Hepatocyte (in vitro differentiated cells): ENCODE results near the gene ATP8A2. TPM values are rescaled to one million over a fixed set of nuclear protein-coding genes. Genes with fewer than 3 reads are reported as not detected.

Experiments used
- DNase-seq: peaks from one replicate; pipeline ENCODE4 v3.0.0-alpha.2; 2016; ENCODE audit warnings: low spot score
- H2AFZ ChIP-seq: fragments of 200-600 bp; sonication (generic); 2 replicates; pipeline ENCODE4 v1.6.0; 2016; ENCODE audit warnings: antibody characterized with exemption, mild to moderate bottlenecking
- H3K27ac ChIP-seq: fragments of 200-600 bp; sonication (generic); 2 replicates; pipeline ENCODE4 v1.5.1; 2016; ENCODE audit warnings: mild to moderate bottlenecking
- H3K27me3 ChIP-seq: fragments of 200-600 bp; sonication (generic); 2 replicates; pipeline ENCODE4 v1.6.1; 2016
- H3K36me3 ChIP-seq: fragments of 200-600 bp; sonication (generic); replicated peaks from 2 replicates; pipeline ENCODE4 v1.5.1; 2016; ENCODE audit warnings: low read depth; ENCODE audit not compliant: insufficient read depth
- H3K4me1 ChIP-seq: fragments of 200-600 bp; sonication (generic); 2 replicates; pipeline ENCODE4 v1.5.1; 2016; ENCODE audit warnings: mild to moderate bottlenecking, moderate library complexity; ENCODE audit not compliant: insufficient read depth
- H3K4me2 ChIP-seq: fragments of 200-600 bp; sonication (generic); 2 replicates; pipeline ENCODE4 v1.6.0; 2016
- H3K4me3 ChIP-seq: fragments of 200-600 bp; sonication (generic); 2 replicates; pipeline ENCODE4 v1.5.1; 2016; ENCODE audit warnings: mild to moderate bottlenecking
- H3K79me2 ChIP-seq: fragments of 200-600 bp; sonication (generic); 2 replicates; pipeline ENCODE4 v1.6.0; 2017; ENCODE audit warnings: mild to moderate bottlenecking
- H3K9me2 ChIP-seq: fragments of 200-600 bp; sonication (generic); replicated peaks from 2 replicates; pipeline ENCODE4 v1.6.0; 2017; ENCODE audit warnings: mild to moderate bottlenecking; ENCODE audit not compliant: insufficient read depth
- H3K9me3 ChIP-seq: fragments of 200-600 bp; sonication (generic); 2 replicates; pipeline ENCODE4 v1.5.1; 2016; ENCODE audit warnings: low read depth, mild to moderate bottlenecking
- H4K20me1 ChIP-seq: fragments of 200-600 bp; sonication (generic); 2 replicates; pipeline ENCODE4 v1.6.0; 2016; ENCODE audit warnings: mild to moderate bottlenecking; ENCODE audit not compliant: insufficient read depth, poor library complexity, severe bottlenecking
- CTCF ChIP-seq: fragments of 200-600 bp; sonication (generic); IDR thresholded peaks from 2 replicates; pipeline ENCODE4 v1.5.1; 2016; ENCODE audit warnings: antibody characterized with exemption, mild to moderate bottlenecking; ENCODE audit not compliant: poor library complexity
- EZH2 ChIP-seq: fragments of 200-600 bp; sonication (generic); IDR thresholded peaks from 2 replicates; pipeline ENCODE4 v1.6.1; 2016; ENCODE audit warnings: antibody characterized with exemption, mild to moderate bottlenecking, borderline replicate concordance
- EZH2phosphoT487 ChIP-seq: fragments of 200-600 bp; sonication (generic); IDR thresholded peaks from one replicate; pipeline ENCODE4 v1.6.1; 2018; ENCODE audit warnings: antibody characterized with exemption, mild to moderate bottlenecking, low read depth, moderate library complexity; ENCODE audit not compliant: unreplicated experiment, severe bottlenecking
- WGBS: methylation state at CpG from one replicate; pipeline ENCODE4 v1.1.6; 2016; ENCODE audit warnings: low lambda C conversion rate; ENCODE audit errors: missing lambda C conversion rate; 5-methylcytosine and 5-hydroxymethylcytosine counted together
- polyA plus RNA-seq: library from polyadenylated mRNA; unstranded; fragments of >200 nt; fragmentation: Nextera tagmentation; extraction: Ambion mirVana; gene quantifications from 2 replicates; pipeline ENCODE4 v1.2.1, GENCODE V29; 2016
- total RNA-seq: library from RNA; depleted of rRNA; stranded (reverse); fragments of >200 nt; gene quantifications from 2 replicates; pipeline ENCODE4 v1.2.3, GENCODE V29; 2014

The ATP8A2 gene
- total and polyA plus RNA-seq, 2 experiments from 2014 or later = 2.1 to 3.1 TPM

- H3K27me3 ChIP-seq = peaks cover 10% of the 10 kb centered on the region
- H3K9me2 ChIP-seq = no peaks in the 10 kb centered on the region
- no peaks in the 10 kb centered on the region for H3K79me2 ChIP-seq
- H3K9me3 ChIP-seq = no peaks in the 10 kb centered on the region
- WGBS = 93% methylated on average over 2 of the region's 2 CpGs
- no peak for DNase-seq
- no peak overlapping the region for H3K4me3 ChIP-seq
- TF ChIP-seq EZH2 (no peak), EZH2phosphoT487 (no peak), CTCF (no peak)
- no peak overlapping the region for H2AFZ ChIP-seq
- H3K36me3 ChIP-seq = no peaks in the 10 kb centered on the region
- no peaks in the 10 kb centered on the region for H4K20me1 ChIP-seq
- H3K4me2 ChIP-seq = no peak overlapping the region
- H3K4me1 ChIP-seq = no peaks in the 10 kb centered on the region
- H3K27ac ChIP-seq = no peak overlapping the region
These were observed 607.2 kb downstream of the ATP8A2 start for GRCh38 chr13:25978961-25979360.

GRCh38 chr13:25979371-25979770, 607.6 kb downstream of the ATP8A2 start:
- Histone ChIP-seq H3K4me3 (no peak overlapping the region), H3K9me3 (no peaks in the 10 kb centered on the region), H3K27me3 (peaks cover 10% of the 10 kb centered on the region), H3K4me1 (no peaks in the 10 kb centered on the region), H3K27ac (no peak overlapping the region), H2AFZ (no peak overlapping the region), H3K79me2 (no peaks in the 10 kb centered on the region), H3K4me2 (no peak overlapping the region), H3K9me2 (no peaks in the 10 kb centered on the region), H3K36me3 (no peaks in the 10 kb centered on the region), H4K20me1 (no peaks in the 10 kb centered on the region)
- no peak for TF ChIP-seq CTCF
- no peak for TF ChIP-seq EZH2
- TF ChIP-seq EZH2phosphoT487 = no peak
- DNase-seq = no peak
- 96% methylated on average over 6 of the region's 6 CpGs for WGBS

GRCh38 chr13:25980255-25980654, 608.5 kb downstream of the ATP8A2 start:
- Histone ChIP-seq H3K9me3 (no peaks in the 10 kb centered on the region), H3K27me3 (peaks cover 10% of the 10 kb centered on the region), H3K4me1 (no peaks in the 10 kb centered on the region), H3K4me2 (no peak overlapping the region), H3K27ac (no peak overlapping the region), H4K20me1 (no peaks in the 10 kb centered on the region), H3K36me3 (no peaks in the 10 kb centered on the region), H3K79me2 (no peaks in the 10 kb centered on the region), H2AFZ (no peak overlapping the region), H3K4me3 (no peak overlapping the region), H3K9me2 (no peaks in the 10 kb centered on the region)
- no peak for TF ChIP-seq CTCF
- no peak for TF ChIP-seq EZH2phosphoT487
- WGBS = 18% methylated on average over 2 of the region's 2 CpGs
- DNase-seq = no peak

GRCh38 chr13:25981060-25981459, 609.3 kb downstream of the ATP8A2 start:
- no peaks in the 10 kb centered on the region for H3K36me3 ChIP-seq
- H3K4me2 ChIP-seq = no peak overlapping the region
- H3K9me2 ChIP-seq = no peaks in the 10 kb centered on the region
- H3K4me1 ChIP-seq = no peaks in the 10 kb centered on the region
- no peaks in the 10 kb centered on the region for H3K79me2 ChIP-seq
- TF ChIP-seq EZH2 (no peak), EZH2phosphoT487 (no peak), CTCF (no peak)
- H4K20me1 ChIP-seq = no peaks in the 10 kb centered on the region
- no peak for DNase-seq
- no peaks in the 10 kb centered on the region for H3K9me3 ChIP-seq
- H3K4me3 ChIP-seq = no peak overlapping the region
- WGBS = 81% methylated on average over 1 of the region's 1 CpG
- H2AFZ ChIP-seq = no peak overlapping the region
- H3K27ac ChIP-seq = no peak overlapping the region
- H3K27me3 ChIP-seq = peaks cover 10% of the 10 kb centered on the region
